ENCODE results near the gene COL13A1.

DNA sequence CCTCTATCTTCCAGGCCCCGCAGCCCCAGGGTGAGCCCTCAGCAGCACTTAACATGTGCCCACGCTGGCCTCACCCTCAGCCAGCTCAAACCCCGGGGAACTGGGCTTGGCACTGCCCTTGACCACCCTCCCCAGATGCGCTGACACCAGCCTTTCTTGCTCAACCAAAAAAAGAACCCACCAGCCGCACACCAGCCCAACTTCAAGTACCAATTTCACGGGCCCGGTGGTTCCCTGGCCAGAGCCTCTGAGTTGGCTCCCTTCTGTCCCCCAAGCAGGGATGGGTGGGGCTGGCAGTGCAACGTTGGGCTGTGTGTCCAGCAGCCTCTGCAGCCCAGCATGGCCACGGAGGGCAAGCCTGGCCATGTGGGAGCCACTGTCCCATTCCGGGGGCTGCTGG is 96.3 kb downstream of the COL13A1 start:
- no peak for TF ChIP-seq POLR2A (IDR thresholded peaks at IDR 0.05)
- TF ChIP-seq, protein P1, sequence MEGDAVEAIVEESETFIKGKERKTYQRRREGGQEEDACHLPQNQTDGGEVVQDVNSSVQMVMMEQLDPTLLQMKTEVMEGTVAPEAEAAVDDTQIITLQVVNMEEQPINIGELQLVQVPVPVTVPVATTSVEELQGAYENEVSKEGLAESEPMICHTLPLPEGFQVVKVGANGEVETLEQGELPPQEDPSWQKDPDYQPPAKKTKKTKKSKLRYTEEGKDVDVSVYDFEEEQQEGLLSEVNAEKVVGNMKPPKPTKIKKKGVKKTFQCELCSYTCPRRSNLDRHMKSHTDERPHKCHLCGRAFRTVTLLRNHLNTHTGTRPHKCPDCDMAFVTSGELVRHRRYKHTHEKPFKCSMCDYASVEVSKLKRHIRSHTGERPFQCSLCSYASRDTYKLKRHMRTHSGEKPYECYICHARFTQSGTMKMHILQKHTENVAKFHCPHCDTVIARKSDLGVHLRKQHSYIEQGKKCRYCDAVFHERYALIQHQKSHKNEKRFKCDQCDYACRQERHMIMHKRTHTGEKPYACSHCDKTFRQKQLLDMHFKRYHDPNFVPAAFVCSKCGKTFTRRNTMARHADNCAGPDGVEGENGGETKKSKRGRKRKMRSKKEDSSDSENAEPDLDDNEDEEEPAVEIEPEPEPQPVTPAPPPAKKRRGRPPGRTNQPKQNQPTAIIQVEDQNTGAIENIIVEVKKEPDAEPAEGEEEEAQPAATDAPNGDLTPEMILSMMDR (IDR thresholded peaks at IDR 0.05): no peak

Measured in adrenal gland (tissue), 5 donors.